Gastrocnemius medialis (tissue), 4 donors: Measurements from ENCODE around the gene PDE6C.

Experiments
- POLR2A ChIP-seq, 2 donors: fragments of 450-650 bp; IDR thresholded peaks; one replicate each; pipeline ENCODE4 v1.6.1; 2017; ENCODE audit warnings: antibody characterized with exemption in 2 of 2, mild to moderate bottlenecking in 2 of 2, moderate library complexity in 2 of 2
- TF ChIP-seq, protein P1 (sequence below), 5 experiments: fragments of 450-650 bp in 3 of 5; fragments of 200-600 bp in 2 of 5; sonication (generic) in 2 of 5; IDR thresholded peaks in 4 of 5; conservative IDR thresholded peaks in 1 of 5; 1 replicate in 4 of 5; 2 replicates in 1 of 5; pipeline ENCODE4 v1.5.1; 2016 to 2019; ENCODE audit warnings: antibody characterized with exemption in 5 of 5, mild to moderate bottlenecking in 3 of 5, moderate library complexity in 3 of 5

DNA sequence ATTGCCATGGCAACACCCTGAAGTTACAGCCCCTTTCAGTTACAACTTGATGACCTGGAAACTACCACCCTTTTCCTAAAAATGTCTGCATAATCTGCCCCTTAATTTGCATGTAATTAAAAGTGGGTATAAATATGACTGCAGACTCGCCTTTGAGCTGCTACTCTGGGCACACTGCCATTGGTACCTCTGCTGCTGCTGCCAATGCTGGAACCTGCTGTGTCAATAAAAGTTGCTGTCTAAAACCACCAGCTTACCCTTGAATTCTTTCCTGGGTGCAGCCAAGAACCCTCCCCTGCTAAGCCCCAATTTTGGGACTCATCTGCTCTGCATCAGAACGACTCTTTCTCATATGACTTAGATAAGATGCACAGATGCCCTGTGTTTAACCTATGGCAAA, 100.3 kb downstream of the PDE6C start:
- TF ChIP-seq, protein P1, sequence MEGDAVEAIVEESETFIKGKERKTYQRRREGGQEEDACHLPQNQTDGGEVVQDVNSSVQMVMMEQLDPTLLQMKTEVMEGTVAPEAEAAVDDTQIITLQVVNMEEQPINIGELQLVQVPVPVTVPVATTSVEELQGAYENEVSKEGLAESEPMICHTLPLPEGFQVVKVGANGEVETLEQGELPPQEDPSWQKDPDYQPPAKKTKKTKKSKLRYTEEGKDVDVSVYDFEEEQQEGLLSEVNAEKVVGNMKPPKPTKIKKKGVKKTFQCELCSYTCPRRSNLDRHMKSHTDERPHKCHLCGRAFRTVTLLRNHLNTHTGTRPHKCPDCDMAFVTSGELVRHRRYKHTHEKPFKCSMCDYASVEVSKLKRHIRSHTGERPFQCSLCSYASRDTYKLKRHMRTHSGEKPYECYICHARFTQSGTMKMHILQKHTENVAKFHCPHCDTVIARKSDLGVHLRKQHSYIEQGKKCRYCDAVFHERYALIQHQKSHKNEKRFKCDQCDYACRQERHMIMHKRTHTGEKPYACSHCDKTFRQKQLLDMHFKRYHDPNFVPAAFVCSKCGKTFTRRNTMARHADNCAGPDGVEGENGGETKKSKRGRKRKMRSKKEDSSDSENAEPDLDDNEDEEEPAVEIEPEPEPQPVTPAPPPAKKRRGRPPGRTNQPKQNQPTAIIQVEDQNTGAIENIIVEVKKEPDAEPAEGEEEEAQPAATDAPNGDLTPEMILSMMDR (IDR thresholded peaks at IDR 0.05 in 4 of 5, conservative IDR thresholded peaks at IDR 0.05 in 1 of 5), result no peak
- TF ChIP-seq POLR2A (IDR thresholded peaks at IDR 0.05), result no peak
